IPS-15b (cell line): ENCODE measurements around the gene TUBGCP3.
"Not testable (repeated sequence)": the region's sequence is repeated elsewhere in the genome, so short reads cannot be mapped to it uniquely, and the experiment has no call there.

Source experiments
- H3K27me3 ChIP-seq: one replicate; pipeline ENCODE4 v1.6.1; 2013; ENCODE audit warnings: low read length; ENCODE audit not compliant: control insufficient read depth, insufficient read depth
- H3K36me3 ChIP-seq: one replicate; pipeline ENCODE4 v1.6.1; 2013; ENCODE audit warnings: low read length; ENCODE audit not compliant: control insufficient read depth, insufficient read depth
- H3K4me1 ChIP-seq: one replicate; pipeline ENCODE4 v1.6.1; 2013; ENCODE audit warnings: mild to moderate bottlenecking, low read length; ENCODE audit not compliant: control insufficient read depth, insufficient read depth
- H3K4me3 ChIP-seq: one replicate; pipeline ENCODE4 v1.5.1; 2013; ENCODE audit warnings: low read depth, low read length
- H3K9ac ChIP-seq: one replicate; pipeline ENCODE4 v1.6.1; 2013; ENCODE audit warnings: low read depth, mild to moderate bottlenecking, low read length
- H3K9me3 ChIP-seq: one replicate; pipeline ENCODE4 v1.6.1; 2013; ENCODE audit warnings: mild to moderate bottlenecking, low read length; ENCODE audit not compliant: control insufficient read depth, insufficient read depth

Gene TUBGCP3

GRCh38 chr13:112548975-112549374, 39.0 kb downstream of the TUBGCP3 start:
- not testable (repeated sequence) for H3K4me3 ChIP-seq, H3K27me3 ChIP-seq, H3K9ac ChIP-seq, H3K9me3 ChIP-seq, H3K4me1 ChIP-seq
- peaks cover 15% of the 10 kb centered on the region for H3K36me3 ChIP-seq

- Histone ChIP-seq H3K36me3 (peaks cover 4% of the 10 kb centered on the region), H3K27me3 (no peaks in the 10 kb centered on the region), H3K9me3 (no peaks in the 10 kb centered on the region), H3K4me1 (no peaks in the 10 kb centered on the region), H3K9ac (no peak overlapping the region), H3K4me3 (no peak overlapping the region)
These were observed 42.1 kb downstream of the TUBGCP3 start for GRCh38 chr13:112545856-112546255.

- no peaks in the 10 kb centered on the region for H3K27me3 ChIP-seq
These were observed 54.9 kb downstream of the TUBGCP3 start for GRCh38 chr13:112532837-112533745.

GRCh38 chr13:112531263-112531794, 56.6 kb downstream of the TUBGCP3 start:
- Histone ChIP-seq H3K36me3 (peaks cover 4% of the 10 kb centered on the region), H3K9ac (no peak overlapping the region), H3K9me3 (no peaks in the 10 kb centered on the region), H3K4me1 (no peaks in the 10 kb centered on the region), H3K4me3 (no peak overlapping the region), H3K27me3 (no peaks in the 10 kb centered on the region)

More at GRCh38 chr13:112532837-112533745, 54.9 kb downstream of the TUBGCP3 start:
- no peaks in the 10 kb centered on the region for H3K36me3 ChIP-seq
- H3K4me1 ChIP-seq = no peaks in the 10 kb centered on the region
- no peak overlapping the region for H3K4me3 ChIP-seq
- H3K9me3 ChIP-seq = no peaks in the 10 kb centered on the region
- H3K9ac ChIP-seq = no peak overlapping the region

GRCh38 chr13:112530861-112531260, 57.1 kb downstream of the TUBGCP3 start:
- Histone ChIP-seq H3K36me3 (peaks cover 4% of the 10 kb centered on the region), H3K4me3 (no peak overlapping the region), H3K9ac (no peak overlapping the region), H3K27me3 (no peaks in the 10 kb centered on the region), H3K9me3 (no peaks in the 10 kb centered on the region), H3K4me1 (no peaks in the 10 kb centered on the region)

GRCh38 chr13:112529216-112529615, 58.7 kb downstream of the TUBGCP3 start:
- Histone ChIP-seq H3K27me3 (no peaks in the 10 kb centered on the region), H3K36me3 (peaks cover 4% of the 10 kb centered on the region), H3K9ac (no peak overlapping the region), H3K9me3 (no peaks in the 10 kb centered on the region), H3K4me3 (no peak overlapping the region), H3K4me1 (no peaks in the 10 kb centered on the region)

- no peaks in the 10 kb centered on the region for H3K4me1 ChIP-seq
- no peak overlapping the region for H3K4me3 ChIP-seq
- H3K9me3 ChIP-seq = no peaks in the 10 kb centered on the region
- no peaks in the 10 kb centered on the region for H3K27me3 ChIP-seq
- H3K9ac ChIP-seq = no peak overlapping the region
- H3K36me3 ChIP-seq = peaks cover 4% of the 10 kb centered on the region
These were observed 61.7 kb downstream of the TUBGCP3 start for GRCh38 chr13:112526146-112526853.

GRCh38 chr13:112525356-112525945, 62.5 kb downstream of the TUBGCP3 start:
- Histone ChIP-seq H3K9me3 (no peaks in the 10 kb centered on the region), H3K4me1 (no peaks in the 10 kb centered on the region), H3K36me3 (peaks cover 4% of the 10 kb centered on the region), H3K9ac (no peak overlapping the region), H3K27me3 (no peaks in the 10 kb centered on the region), H3K4me3 (no peak overlapping the region)

GRCh38 chr13:112522578-112522977, 65.4 kb downstream of the TUBGCP3 start:
- H3K9me3 ChIP-seq = no peaks in the 10 kb centered on the region
- no peak overlapping the region for H3K4me3 ChIP-seq
- H3K9ac ChIP-seq = no peak overlapping the region
- no peaks in the 10 kb centered on the region for H3K4me1 ChIP-seq
- peaks cover 8% of the 10 kb centered on the region for H3K36me3 ChIP-seq
- no peaks in the 10 kb centered on the region for H3K27me3 ChIP-seq

- Histone ChIP-seq H3K9ac (no peak overlapping the region), H3K36me3 (peaks cover 6% of the 10 kb centered on the region), H3K9me3 (no peaks in the 10 kb centered on the region), H3K4me1 (no peaks in the 10 kb centered on the region), H3K27me3 (no peaks in the 10 kb centered on the region), H3K4me3 (no peak overlapping the region)
These were observed 66.8 kb downstream of the TUBGCP3 start for GRCh38 chr13:112521073-112521685.

GRCh38 chr13:112519517-112520060, 68.4 kb downstream of the TUBGCP3 start:
- Histone ChIP-seq H3K36me3 (peaks cover 7% of the 10 kb centered on the region), H3K9ac (no peak overlapping the region), H3K4me1 (no peaks in the 10 kb centered on the region), H3K9me3 (no peaks in the 10 kb centered on the region), H3K4me3 (no peak overlapping the region), H3K27me3 (no peaks in the 10 kb centered on the region)
